ENCODE measurements around the gene TRIOBP.

The TRIOBP gene

DNA sequence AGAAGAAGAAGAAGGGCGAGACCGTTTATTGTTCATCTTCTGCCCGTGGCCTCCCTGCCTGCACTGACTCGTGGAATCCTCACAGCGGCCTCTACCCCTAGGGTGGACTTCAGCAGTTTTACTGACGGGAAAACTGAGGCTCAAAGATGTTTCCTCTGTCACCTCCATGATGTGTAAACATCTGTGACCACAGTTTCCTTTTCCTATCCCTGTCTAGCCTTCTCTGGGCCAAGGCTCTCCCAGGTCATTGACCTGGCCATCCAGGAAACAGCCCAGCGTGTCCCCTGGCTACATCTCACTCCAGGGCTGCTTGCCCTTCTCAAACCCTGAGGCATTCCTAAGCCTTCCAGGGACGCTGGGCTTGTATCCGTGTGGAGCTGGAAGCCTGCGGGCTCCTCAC is 61.8 kb downstream of the TRIOBP start:
- no CpG with 5 or more reads among the region's 10 CpGs for WGBS (ENCODE audit: extremely low coverage, insufficient coverage, insufficient read length)
- no peak overlapping the region for H3K18ac ChIP-seq (ENCODE audit: low read length)

DNA sequence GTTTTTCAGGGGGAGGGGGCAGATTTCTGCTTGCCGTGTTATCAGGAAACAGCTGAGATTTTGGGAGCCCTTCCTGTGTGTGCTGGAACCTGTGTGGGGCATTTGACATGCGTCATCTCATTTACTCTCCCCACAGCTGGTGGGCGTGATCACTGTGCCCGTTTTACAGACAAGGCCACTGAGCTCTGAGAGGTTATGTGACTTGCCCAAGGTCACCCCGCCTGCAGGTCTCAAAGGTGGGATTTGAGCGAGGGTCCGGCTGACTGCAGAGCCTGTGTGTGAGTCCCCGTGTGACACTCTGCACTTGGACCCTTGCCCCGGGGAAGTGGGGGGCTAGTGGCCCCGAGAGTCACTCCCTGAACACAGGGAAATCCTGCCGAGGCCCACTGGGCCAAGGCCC is 62.4 kb downstream of the TRIOBP start:
- H3K4me3 ChIP-seq (ENCODE audit: low read depth, low read length): no peak overlapping the region
- no peak for DNase-seq
- no peaks in the 10 kb centered on the region for H3K9me3 ChIP-seq (ENCODE audit: insufficient read depth, low read depth, low read length)
- no peak overlapping the region for H3K4ac ChIP-seq (ENCODE audit: low read depth, low read length)
- peaks cover 74 to 81% of the 10 kb centered on the region in 2 experiments for H3K36me3 ChIP-seq (ENCODE audit: control insufficient read depth in 1 of 2, insufficient read depth in 2 of 2, low read length in 2 of 2)
- no peak overlapping the region for H2AFZ ChIP-seq (ENCODE audit: insufficient read depth, low read length, poor library complexity)
- H3K79me2 ChIP-seq (ENCODE audit: control insufficient read depth, insufficient read depth, low read length, poor library complexity): no peaks in the 10 kb centered on the region
- H2AK5ac ChIP-seq (ENCODE audit: low read length): no peak overlapping the region
- H3K18ac ChIP-seq (ENCODE audit: low read length): no peak overlapping the region
- WGBS (ENCODE audit: extremely low coverage, insufficient coverage, insufficient read length): no CpG with 5 or more reads among the region's 11 CpGs
- no peak overlapping the region for H2BK5ac ChIP-seq (ENCODE audit: low read depth, low read length, poor library complexity)
- no peak overlapping the region for H3K23ac ChIP-seq (ENCODE audit: low read length)
- H3K9ac ChIP-seq (ENCODE audit: low read length): no peak overlapping the region
- H2BK120ac ChIP-seq (ENCODE audit: insufficient read depth, low read length, poor library complexity): no peak overlapping the region
- H3K4me2 ChIP-seq (ENCODE audit: low read length): no peak overlapping the region
- no peak overlapping the region for H2BK12ac ChIP-seq (ENCODE audit: low read length)
- H3K79me1 ChIP-seq (ENCODE audit: low read length): no peaks in the 10 kb centered on the region
- H4K91ac ChIP-seq (ENCODE audit: low read depth, low read length): no peak overlapping the region
- peaks cover 0 to 5% of the 10 kb centered on the region in 2 experiments for H3K4me1 ChIP-seq (ENCODE audit: control insufficient read depth in 1 of 2, insufficient read depth in 2 of 2, low read length in 2 of 2)
- no peak overlapping the region for H3K27ac ChIP-seq (ENCODE audit: low read depth, low read length)
- no peak overlapping the region for H4K12ac ChIP-seq (ENCODE audit: low read depth, low read length)
- H3K14ac ChIP-seq (ENCODE audit: low read length): no peak overlapping the region
- H3K27me3 ChIP-seq (ENCODE audit: insufficient read depth, low read length): no peaks in the 10 kb centered on the region
- no peak overlapping the region for H4K8ac ChIP-seq (ENCODE audit: low read depth, low read length)

More for the DNA sequence above, 61.8 kb downstream of the TRIOBP start:
- Histone ChIP-seq H2BK12ac (ENCODE audit: low read length) (no peak overlapping the region), H3K27me3 (ENCODE audit: insufficient read depth, low read length) (no peaks in the 10 kb centered on the region), H4K91ac (ENCODE audit: low read depth, low read length) (no peak overlapping the region), H3K9me3 (ENCODE audit: insufficient read depth, low read depth, low read length) (no peaks in the 10 kb centered on the region), H3K4ac (ENCODE audit: low read depth, low read length) (no peak overlapping the region), H3K4me2 (ENCODE audit: low read length) (no peak overlapping the region), H3K27ac (ENCODE audit: low read depth, low read length) (no peak overlapping the region), H3K79me2 (ENCODE audit: control insufficient read depth, insufficient read depth, low read length, poor library complexity) (no peaks in the 10 kb centered on the region), H3K79me1 (ENCODE audit: low read length) (no peaks in the 10 kb centered on the region), H3K4me1 (ENCODE audit: control insufficient read depth in 1 of 2, insufficient read depth in 2 of 2, low read length in 2 of 2) (peaks cover 0 to 5% of the 10 kb centered on the region in 2 experiments), H3K36me3 (ENCODE audit: control insufficient read depth in 1 of 2, insufficient read depth in 2 of 2, low read length in 2 of 2) (peaks cover 77 to 80% of the 10 kb centered on the region in 2 experiments), H4K12ac (ENCODE audit: low read depth, low read length) (no peak overlapping the region), H3K14ac (ENCODE audit: low read length) (no peak overlapping the region), H3K9ac (ENCODE audit: low read length) (no peak overlapping the region), H3K23ac (ENCODE audit: low read length) (no peak overlapping the region), H2BK120ac (ENCODE audit: insufficient read depth, low read length, poor library complexity) (no peak overlapping the region), H4K8ac (ENCODE audit: low read depth, low read length) (no peak overlapping the region), H2AFZ (ENCODE audit: insufficient read depth, low read length, poor library complexity) (no peak overlapping the region), H2AK5ac (ENCODE audit: low read length) (no peak overlapping the region), H3K4me3 (ENCODE audit: low read depth, low read length) (no peak overlapping the region), H2BK5ac (ENCODE audit: low read depth, low read length, poor library complexity) (no peak overlapping the region)
- no peak for DNase-seq

- H3K27ac ChIP-seq (ENCODE audit: low read depth, low read length): no peak overlapping the region
- no peak overlapping the region for H3K18ac ChIP-seq (ENCODE audit: low read length)
- H3K79me1 ChIP-seq (ENCODE audit: low read length): no peaks in the 10 kb centered on the region
- no peak overlapping the region for H2BK120ac ChIP-seq (ENCODE audit: insufficient read depth, low read length, poor library complexity)
- no peaks in the 10 kb centered on the region for H3K79me2 ChIP-seq (ENCODE audit: control insufficient read depth, insufficient read depth, low read length, poor library complexity)
- H2BK12ac ChIP-seq (ENCODE audit: low read length): no peak overlapping the region
- peaks cover 71 to 78% of the 10 kb centered on the region in 2 experiments for H3K36me3 ChIP-seq (ENCODE audit: control insufficient read depth in 1 of 2, insufficient read depth in 2 of 2, low read length in 2 of 2)
- no peak overlapping the region for H3K4me3 ChIP-seq (ENCODE audit: low read depth, low read length)
- H4K91ac ChIP-seq (ENCODE audit: low read depth, low read length): no peak overlapping the region
- no peak overlapping the region for H3K14ac ChIP-seq (ENCODE audit: low read length)
- DNase-seq: no peak
- no peak overlapping the region for H3K23ac ChIP-seq (ENCODE audit: low read length)
- no peak overlapping the region for H2BK5ac ChIP-seq (ENCODE audit: low read depth, low read length, poor library complexity)
- no peak overlapping the region for H3K4ac ChIP-seq (ENCODE audit: low read depth, low read length)
- H4K8ac ChIP-seq (ENCODE audit: low read depth, low read length): no peak overlapping the region
- H2AFZ ChIP-seq (ENCODE audit: insufficient read depth, low read length, poor library complexity): no peak overlapping the region
- H4K12ac ChIP-seq (ENCODE audit: low read depth, low read length): no peak overlapping the region
- no peak overlapping the region for H2AK5ac ChIP-seq (ENCODE audit: low read length)
- H3K9me3 ChIP-seq (ENCODE audit: insufficient read depth, low read depth, low read length): no peaks in the 10 kb centered on the region
- peaks cover 0 to 5% of the 10 kb centered on the region in 2 experiments for H3K4me1 ChIP-seq (ENCODE audit: control insufficient read depth in 1 of 2, insufficient read depth in 2 of 2, low read length in 2 of 2)
- no peaks in the 10 kb centered on the region for H3K27me3 ChIP-seq (ENCODE audit: insufficient read depth, low read length)
- no peak overlapping the region for H3K4me2 ChIP-seq (ENCODE audit: low read length)
- WGBS (ENCODE audit: extremely low coverage, insufficient coverage, insufficient read length): no CpG with 5 or more reads among the region's 3 CpGs
- H3K9ac ChIP-seq (ENCODE audit: low read length): no peak overlapping the region
These were observed 63.3 kb downstream of the TRIOBP start for GRCh38 chr22:37760152-37760551.

GRCh38 chr22:37762389-37762836 is 65.6 kb downstream of the TRIOBP start:
- Histone ChIP-seq H2BK5ac (ENCODE audit: low read depth, low read length, poor library complexity) (no peak overlapping the region), H3K27me3 (ENCODE audit: insufficient read depth, low read length) (no peaks in the 10 kb centered on the region), H3K23ac (ENCODE audit: low read length) (no peak overlapping the region), H3K79me2 (ENCODE audit: control insufficient read depth, insufficient read depth, low read length, poor library complexity) (no peaks in the 10 kb centered on the region), H3K79me1 (ENCODE audit: low read length) (no peaks in the 10 kb centered on the region), H4K12ac (ENCODE audit: low read depth, low read length) (no peak overlapping the region), H4K91ac (ENCODE audit: low read depth, low read length) (no peak overlapping the region), H3K9me3 (ENCODE audit: insufficient read depth, low read depth, low read length) (peaks cover 2% of the 10 kb centered on the region), H3K18ac (ENCODE audit: low read length) (no peak overlapping the region), H3K4me2 (ENCODE audit: low read length) (no peak overlapping the region), H3K27ac (ENCODE audit: low read depth, low read length) (no peak overlapping the region), H2BK120ac (ENCODE audit: insufficient read depth, low read length, poor library complexity) (no peak overlapping the region), H3K14ac (ENCODE audit: low read length) (no peak overlapping the region), H4K8ac (ENCODE audit: low read depth, low read length) (no peak overlapping the region), H2BK12ac (ENCODE audit: low read length) (no peak overlapping the region), H2AK5ac (ENCODE audit: low read length) (no peak overlapping the region), H3K36me3 (ENCODE audit: control insufficient read depth in 1 of 2, insufficient read depth in 2 of 2, low read length in 2 of 2) (peaks cover 61 to 69% of the 10 kb centered on the region in 2 experiments), H3K4me1 (ENCODE audit: control insufficient read depth in 1 of 2, insufficient read depth in 2 of 2, low read length in 2 of 2) (peaks cover 0 to 5% of the 10 kb centered on the region in 2 experiments), H3K4ac (ENCODE audit: low read depth, low read length) (no peak overlapping the region), H3K9ac (ENCODE audit: low read length) (no peak overlapping the region), H3K4me3 (ENCODE audit: low read depth, low read length) (no peak overlapping the region), H2AFZ (ENCODE audit: insufficient read depth, low read length, poor library complexity) (no peak overlapping the region)
- DNase-seq: peak; percentile 42 to 55
- WGBS (ENCODE audit: extremely low coverage, insufficient coverage, insufficient read length): no CpG with 5 or more reads among the region's 10 CpGs
